H1 (cell line): ENCODE results near the gene NUS1. TPM values are rescaled to one million over a fixed set of nuclear protein-coding genes. Genes with fewer than 3 reads are reported as not detected.

Source experiments
- CBX8 ChIP-seq: fragments of 300-800, 300-1000 bp; sonication (generic); IDR thresholded peaks from 2 replicates; pipeline ENCODE4 v1.7.1; 2016; ENCODE audit warnings: low read depth, low read length, borderline replicate concordance
- EP300 ChIP-seq, 2 experiments: IDR thresholded peaks; 1 replicate in 1 of 2; 2 replicates in 1 of 2; pipeline ENCODE4 v1.6.1; 2011 to 2012; ENCODE audit warnings: low read depth in 2 of 2, low read length in 2 of 2, mild to moderate bottlenecking in 2 of 2, borderline replicate concordance in 1 of 2, inconsistent platforms in 1 of 2, moderate library complexity in 1 of 2
- FOSL1 ChIP-seq: IDR thresholded peaks from 2 replicates; pipeline ENCODE4 v1.6.1; 2011; ENCODE audit warnings: mild to moderate bottlenecking, low read depth, low read length, moderate library complexity; ENCODE audit not compliant: insufficient read depth
- RXRA ChIP-seq: IDR thresholded peaks from 2 replicates; pipeline ENCODE4 v1.6.1; 2011; ENCODE audit warnings: low read depth, mild to moderate bottlenecking, low read length, moderate library complexity; ENCODE audit not compliant: insufficient read depth
- polyA plus RNA-seq, 7 experiments: library from polyadenylated mRNA; depleted of rRNA in 3 of 7; stranded (reverse) in 5 of 7; unstranded in 2 of 7; fragments of >200 nt in 5 of 7; fragments of 200-250 nt in 2 of 7; gene quantifications; 1 replicate in 5 of 7; 2 replicates in 1 of 7; 4 replicates in 1 of 7; pipeline versions ENCODE4 v1.2.1 to v1.2.3, GENCODE V29; 2011 to 2013; ENCODE audit warnings: missing spikeins in 2 of 7, mixed read lengths in 2 of 7
- total RNA-seq: library from RNA; stranded (reverse); fragmentation: NEBNext Ultra II Directional; extraction: Animal tissue kit (Norgen Biotek cat#: 25700); gene quantifications from 2 replicates; pipeline ENCODE4 v1.2.1, GENCODE V29; 2021
- TF ChIP-seq, protein P1 (sequence below): IDR thresholded peaks from 2 replicates; pipeline ENCODE4 v1.6.1; 2012; ENCODE audit warnings: inconsistent platforms

NUS1 gene
- total and polyA plus RNA-seq, 2 of the 8 experiments (the other 6 are each of a cell fraction or from before 2014, with no cell fraction given) = 20.7 to 77.7 TPM

DNA sequence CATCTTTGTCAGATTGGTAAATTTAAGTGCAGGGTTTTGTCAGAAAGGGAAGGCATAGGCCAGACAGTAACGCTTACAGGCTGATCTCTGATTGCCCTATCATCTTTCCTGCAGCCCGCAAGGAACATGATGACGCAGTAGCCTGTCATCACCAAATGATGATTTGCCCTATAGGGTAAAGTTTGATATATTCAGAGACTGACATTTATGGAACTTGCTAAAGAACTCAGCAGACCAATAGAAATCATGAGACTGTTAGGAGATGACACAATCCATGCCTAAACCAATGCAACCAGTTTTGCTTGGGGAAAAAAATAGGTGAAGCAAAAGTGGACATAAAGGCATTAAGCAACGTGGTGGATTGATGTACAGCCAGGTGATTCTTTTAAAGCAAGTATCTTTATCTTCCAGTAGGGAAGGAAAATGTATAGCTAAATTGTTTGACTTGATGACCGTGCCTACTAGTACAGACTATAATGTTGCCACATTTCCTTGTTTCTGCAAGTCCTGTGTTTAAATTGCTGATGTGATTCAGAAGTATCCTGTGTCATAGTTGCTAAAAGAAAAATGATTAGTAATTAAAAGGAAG is 2.4 kb downstream of the NUS1 start (continued):
- TF ChIP-seq FOSL1 (no peak), CBX8 (no peak), EP300 (IDR thresholded peaks at IDR 0.05; ENCODE audit: borderline replicate concordance in 1 of 2, low read depth in 2 of 2, low read length in 2 of 2) (no peak), RXRA (no peak)
- TF ChIP-seq, protein P1, sequence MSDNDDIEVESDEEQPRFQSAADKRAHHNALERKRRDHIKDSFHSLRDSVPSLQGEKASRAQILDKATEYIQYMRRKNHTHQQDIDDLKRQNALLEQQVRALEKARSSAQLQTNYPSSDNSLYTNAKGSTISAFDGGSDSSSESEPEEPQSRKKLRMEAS = no peak
